ENCODE measurements around the gene PSMB3.

The PSMB3 gene

GRCh38 chr17:38732376-38733281 lies 19.9 kb upstream of the PSMB3 start:
- TF ChIP-seq CTCF (IDR thresholded peaks at IDR 0.05; ENCODE audit: low read depth, low read length) = no peak
- no peak for DNase-seq (ENCODE audit: extremely low read depth, low read depth)

GRCh38 chr17:38733282-38733981 lies 19.1 kb upstream of the PSMB3 start:
- DNase-seq (ENCODE audit: extremely low read depth, low read depth) = no peak
- no peak for TF ChIP-seq CTCF (IDR thresholded peaks at IDR 0.05; ENCODE audit: low read depth, low read length)

- TF ChIP-seq CTCF (IDR thresholded peaks at IDR 0.05; ENCODE audit: low read depth, low read length) = no peak; the same call in 1 of the 2 replicates
- DNase-seq (ENCODE audit: extremely low read depth, low read depth) = no peak
Measured at GRCh38 chr17:38733982-38734973, 18.3 kb upstream of the PSMB3 start.

- no peak for DNase-seq (ENCODE audit: extremely low read depth, low read depth)
- TF ChIP-seq CTCF (IDR thresholded peaks at IDR 0.05; ENCODE audit: low read depth, low read length) = peak; percentile 91
Measured at GRCh38 chr17:38735161-38735997, 17.2 kb upstream of the PSMB3 start.

GRCh38 chr17:38738007-38738662 lies 14.4 kb upstream of the PSMB3 start:
- DNase-seq (ENCODE audit: extremely low read depth, low read depth) = no peak

More at GRCh38 chr17:38738007-38738662, 14.4 kb upstream of the PSMB3 start:
- no peak for TF ChIP-seq CTCF (IDR thresholded peaks at IDR 0.05; ENCODE audit: low read depth, low read length)
